ENCODE measurements around the gene AK1. TPM values are rescaled to one million over a fixed set of nuclear protein-coding genes. Genes with fewer than 3 reads are reported as not detected.

The AK1 gene
- total and polyA plus RNA-seq, 9 of the 15 experiments (the other 6 are each of a cell fraction or from before 2014, with no cell fraction given): 10.1 to 71.8 (median 39.0) TPM

- TF ChIP-seq AFF4 (CRISPR knock-in tag; IDR thresholded peaks at IDR 0.05) (0 out of 2 replicates have a peak, but pooled peaks have one; percentile 26), TCF3 (CRISPR knock-in tag; IDR thresholded peaks at IDR 0.05) (no peak), RAD21 (CRISPR knock-in tag; conservative IDR thresholded peaks at IDR 0.05 in 1 of 2, IDR thresholded peaks at IDR 0.05 in 1 of 2) (peak; percentile 97 to 98), RB1 (IDR thresholded peaks at IDR 0.05; ENCODE audit: low read depth) (peak; percentile 67; the same call in 1 of the 2 replicates), XRCC3 (IDR thresholded peaks at IDR 0.05) (no peak), EP400 (IDR thresholded peaks at IDR 0.05) (no peak), ZKSCAN1 (IDR thresholded peaks at IDR 0.05; ENCODE audit: low read depth, low read length) (peak; percentile 96), ARID2 (IDR thresholded peaks at IDR 0.05) (peak; percentile 86), ZSCAN29 (IDR thresholded peaks at IDR 0.05) (no peak), ZBTB33 (CRISPR knock-in tag; IDR thresholded peaks at IDR 0.05) (peak; percentile 78), JUND (IDR thresholded peaks at IDR 0.05; ENCODE audit: borderline replicate concordance, low read depth, low read length) (peak; percentile 51; the same call in 1 of the 2 replicates), JUND (tag; IDR thresholded peaks at IDR 0.05; ENCODE audit: borderline replicate concordance, low read depth, low read length) (peak; percentile 15; the same call in 1 of the 3 replicates), SP1 (CRISPR knock-in tag; IDR thresholded peaks at IDR 0.05) (peak; percentile 63), GTF2A2 (tag; IDR thresholded peaks at IDR 0.05) (no peak), MTA3 (IDR thresholded peaks at IDR 0.05; ENCODE audit: borderline replicate concordance) (peak; percentile 59; the same call in 1 of the 2 replicates)
- TF ChIP-seq, protein P1, sequence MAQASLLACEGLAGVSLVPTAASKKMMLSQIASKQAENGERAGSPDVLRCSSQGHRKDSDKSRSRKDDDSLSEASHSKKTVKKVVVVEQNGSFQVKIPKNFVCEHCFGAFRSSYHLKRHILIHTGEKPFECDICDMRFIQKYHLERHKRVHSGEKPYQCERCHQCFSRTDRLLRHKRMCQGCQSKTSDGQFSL (CRISPR knock-in tag; IDR thresholded peaks at IDR 0.05): 0 out of 2 replicates have a peak, but pooled peaks have one; percentile 27
- TF ChIP-seq, protein P1 (tag; IDR thresholded peaks at IDR 0.05): no peak
- TF ChIP-seq, protein P2, sequence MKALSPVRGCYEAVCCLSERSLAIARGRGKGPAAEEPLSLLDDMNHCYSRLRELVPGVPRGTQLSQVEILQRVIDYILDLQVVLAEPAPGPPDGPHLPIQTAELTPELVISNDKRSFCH (CRISPR knock-in tag; IDR thresholded peaks at IDR 0.05): no peak
- TF ChIP-seq, protein P2 (tag; IDR thresholded peaks at IDR 0.05): peak; percentile 42; the same call in 1 of the 2 replicates
These were observed 7.9 kb downstream of the AK1 start (continued) for GRCh38 chr9:127869310-127870152.
